Activated T-helper 1 cell treated with Interleukin-2 at 50 U/mL for 16 hours (primary cell): ENCODE data around the gene NFATC1.
A peak's percentile ranks its signal among the peaks of the same experiment; 100 is the strongest.

Experiments used
- DNase-seq: peaks from one replicate; pipeline ENCODE4 v3.0.0-alpha.2; 2020; ENCODE audit warnings: low read depth

Gene NFATC1

DNA sequence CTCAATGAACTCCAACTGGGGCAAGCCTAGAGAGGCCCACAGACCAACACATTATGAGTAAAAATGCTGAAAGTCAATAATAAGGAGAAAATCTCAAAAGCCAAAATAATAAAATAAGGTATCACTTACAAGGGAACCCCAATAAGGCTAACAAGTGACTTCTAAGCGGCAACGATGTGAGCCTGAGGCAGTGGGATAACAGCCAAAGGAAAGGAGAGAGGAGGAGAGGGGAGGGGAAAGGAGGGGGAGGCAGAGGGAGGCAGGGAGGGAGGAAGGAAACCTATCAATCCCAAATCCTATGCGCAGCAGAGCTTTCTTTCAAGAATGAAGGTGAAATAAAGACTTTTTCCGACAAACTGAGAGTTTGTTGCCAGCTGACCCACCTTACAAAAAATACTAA is 6.0 kb upstream of the NFATC1 start:
- no peak for DNase-seq

DNA sequence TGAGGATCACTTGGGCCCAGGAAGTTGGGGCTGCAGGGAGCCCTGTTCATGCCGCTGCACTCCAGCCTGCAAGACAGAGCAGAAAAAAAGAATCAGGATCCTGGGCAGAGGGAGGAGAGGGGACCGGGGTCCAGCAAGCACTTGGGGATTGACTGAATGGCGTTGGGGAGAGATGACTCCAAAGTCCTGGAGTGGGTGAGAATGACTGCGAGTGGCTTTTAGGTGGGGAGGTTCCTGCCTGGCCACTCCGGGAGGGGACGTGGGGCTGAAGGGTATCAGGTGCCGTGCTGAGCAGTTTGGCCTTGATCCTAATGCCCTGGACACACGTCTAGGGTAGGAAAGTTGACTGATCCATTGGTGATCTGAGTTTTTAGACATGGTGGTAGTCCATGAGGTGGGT is 3.5 kb upstream of the NFATC1 start:
- DNase-seq: no peak

DNA sequence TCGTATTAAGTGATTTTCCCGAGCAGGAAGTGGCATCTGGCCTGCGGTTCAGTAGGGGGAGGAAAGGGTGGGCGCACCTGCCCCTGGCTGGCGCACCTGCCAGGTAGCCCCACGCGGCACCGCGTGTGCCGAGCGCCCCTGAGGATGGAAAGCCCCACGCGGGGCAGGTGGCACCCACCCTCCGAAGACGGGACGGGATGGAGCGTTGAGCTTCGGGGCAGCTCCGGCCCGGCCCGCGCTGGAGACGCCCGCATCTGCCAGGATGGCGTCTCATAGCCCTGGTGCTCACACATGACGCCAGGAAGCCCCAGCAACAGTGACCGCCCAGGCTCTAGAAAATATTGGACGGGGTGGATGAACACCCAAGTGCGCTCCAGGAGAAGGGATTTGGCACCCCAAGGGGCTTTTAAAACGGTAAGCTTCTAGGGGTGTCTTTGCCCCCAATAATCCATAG is 2.5 kb upstream of the NFATC1 start:
- DNase-seq: no peak

DNA sequence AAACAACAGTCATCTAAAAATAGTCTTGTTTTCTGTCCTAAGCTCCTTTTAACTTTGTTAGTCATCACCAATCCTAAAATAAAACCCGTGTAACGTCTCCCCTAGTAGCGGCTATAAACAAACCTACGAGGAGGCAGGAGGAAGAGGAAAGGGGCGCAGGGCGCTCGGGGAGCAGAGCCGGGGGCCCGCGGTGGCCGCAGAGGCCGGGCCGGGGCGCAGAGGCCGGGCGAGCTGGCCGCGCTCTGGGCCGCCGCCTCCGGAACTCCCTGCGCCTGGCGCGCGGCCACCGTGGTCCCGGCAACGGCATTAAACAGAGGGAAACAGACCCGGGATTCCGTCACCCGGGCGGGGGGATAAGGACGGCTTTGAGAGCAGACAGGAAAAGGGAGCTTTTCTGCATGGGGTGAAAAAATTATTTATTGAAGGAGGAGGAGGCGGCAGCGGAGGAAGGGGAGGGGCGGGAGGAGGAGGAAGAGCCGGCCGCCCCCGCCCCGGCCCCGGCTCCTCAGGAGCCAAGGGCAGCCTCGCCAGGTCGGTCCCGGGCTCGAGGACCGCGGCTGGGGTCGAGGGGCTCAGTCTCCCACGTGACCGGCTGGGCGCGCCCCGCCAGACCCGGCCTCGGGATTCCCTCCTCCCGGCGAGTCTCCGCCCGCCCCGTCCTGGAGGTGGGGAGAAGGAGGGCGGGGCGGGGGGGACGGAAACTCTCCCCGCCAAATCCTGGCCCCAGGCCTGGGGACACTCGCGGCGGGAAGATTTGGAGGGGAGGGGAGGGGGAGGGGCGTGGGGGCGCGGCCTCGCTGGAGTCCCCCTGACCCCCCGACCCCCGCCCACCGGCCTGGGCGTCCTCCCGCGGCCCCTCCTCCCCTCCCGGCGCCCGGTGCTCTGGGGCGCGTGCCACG is 1.8 kb upstream of the NFATC1 start:
- no peak for DNase-seq

DNA sequence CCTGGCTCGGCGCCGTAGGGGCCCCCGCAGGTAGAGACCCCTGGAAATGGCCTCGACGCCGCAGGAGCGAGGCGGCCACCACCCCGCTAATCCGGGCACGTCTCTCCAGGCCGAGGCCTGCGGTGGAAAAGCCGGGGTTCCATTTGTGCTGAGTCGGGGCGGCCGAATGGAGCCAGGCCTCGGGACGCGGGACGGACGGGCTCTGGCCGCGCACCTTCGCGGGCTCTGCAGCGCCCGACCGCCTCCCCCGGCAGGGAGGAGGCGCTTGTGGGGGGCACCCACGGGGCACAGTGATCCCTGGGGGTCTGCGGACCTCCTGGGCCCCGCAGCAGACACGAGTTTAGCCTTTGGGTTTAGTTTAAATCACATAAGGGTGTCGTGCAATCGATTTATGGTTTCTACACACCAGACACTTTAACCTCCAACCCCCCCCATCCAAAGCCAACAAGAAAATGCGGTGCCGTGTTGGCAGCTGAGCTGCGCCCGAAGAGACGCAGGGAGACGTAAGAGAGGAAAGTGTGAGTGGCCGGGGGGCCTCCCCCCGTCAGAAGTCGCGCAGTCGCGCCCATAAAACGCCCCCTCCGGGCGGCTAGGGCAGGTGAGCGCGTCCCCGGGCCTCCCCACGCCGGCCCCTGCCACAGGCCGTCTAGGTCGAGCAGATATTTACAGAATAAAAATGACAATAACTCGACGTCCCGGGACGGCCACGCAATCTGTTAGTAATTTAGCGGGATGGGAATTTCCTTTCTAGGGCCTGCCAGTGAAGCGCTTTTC is 1.0 kb upstream of the NFATC1 start:
- no peak for DNase-seq

DNA sequence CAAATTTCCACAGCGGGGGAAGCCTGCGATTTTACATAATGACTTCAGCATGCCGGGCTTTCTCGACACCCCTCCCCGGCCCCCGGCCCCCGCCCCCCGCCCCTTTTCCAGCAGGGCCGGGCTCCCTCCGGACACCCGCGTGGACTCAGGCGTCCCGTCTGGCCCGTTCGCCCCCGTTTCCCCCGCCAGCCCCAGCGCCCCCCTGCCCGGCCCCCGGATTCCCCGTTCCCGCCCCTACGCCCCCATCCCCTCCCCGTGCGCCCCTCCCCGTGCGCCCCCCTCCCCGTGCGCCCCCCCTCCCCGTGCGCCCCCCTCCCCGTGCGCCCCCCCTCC is 456 bp upstream of the NFATC1 start:
- no peak for DNase-seq

DNA sequence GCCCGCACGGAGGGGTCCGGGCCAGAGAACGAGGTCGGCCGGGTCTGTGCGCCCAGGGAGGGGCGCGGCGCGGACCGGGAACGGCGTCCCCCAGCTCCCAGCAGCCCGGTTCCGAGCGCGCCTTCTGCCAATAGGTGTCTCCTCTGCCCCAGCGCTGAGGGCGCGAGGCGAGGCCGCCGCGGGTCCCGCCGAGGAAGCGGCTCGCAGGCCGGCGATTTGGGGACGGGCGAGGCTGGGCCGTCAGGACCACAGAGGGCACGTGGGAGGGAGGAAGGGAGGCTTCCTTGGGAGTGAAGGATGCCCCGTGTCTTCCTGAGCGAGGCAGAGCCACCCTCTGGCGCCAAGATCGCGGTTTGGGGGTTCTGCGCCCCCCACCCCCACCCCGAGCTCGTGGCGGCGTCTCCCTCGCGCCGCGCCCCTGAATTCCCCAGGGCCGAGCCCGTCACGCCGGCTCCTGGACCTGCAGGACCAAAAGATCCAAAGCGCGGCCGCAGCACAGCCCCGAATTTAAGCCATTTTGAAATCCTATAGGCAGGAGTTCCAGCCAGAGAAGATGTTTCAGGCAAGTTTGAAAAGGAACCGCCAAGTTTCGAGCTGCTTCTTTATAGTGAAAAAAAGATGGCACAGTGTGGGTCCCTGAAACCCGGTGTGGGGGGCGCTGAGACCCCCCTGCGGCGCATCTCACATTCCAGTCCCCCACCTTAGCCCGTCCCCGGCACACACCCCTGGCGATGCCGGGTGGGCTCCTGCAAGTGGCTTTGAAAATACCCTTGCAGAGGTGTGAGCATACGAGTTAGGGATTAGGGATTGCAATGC is 909 bp downstream of the NFATC1 start:
- peak; percentile 37 for DNase-seq

DNA sequence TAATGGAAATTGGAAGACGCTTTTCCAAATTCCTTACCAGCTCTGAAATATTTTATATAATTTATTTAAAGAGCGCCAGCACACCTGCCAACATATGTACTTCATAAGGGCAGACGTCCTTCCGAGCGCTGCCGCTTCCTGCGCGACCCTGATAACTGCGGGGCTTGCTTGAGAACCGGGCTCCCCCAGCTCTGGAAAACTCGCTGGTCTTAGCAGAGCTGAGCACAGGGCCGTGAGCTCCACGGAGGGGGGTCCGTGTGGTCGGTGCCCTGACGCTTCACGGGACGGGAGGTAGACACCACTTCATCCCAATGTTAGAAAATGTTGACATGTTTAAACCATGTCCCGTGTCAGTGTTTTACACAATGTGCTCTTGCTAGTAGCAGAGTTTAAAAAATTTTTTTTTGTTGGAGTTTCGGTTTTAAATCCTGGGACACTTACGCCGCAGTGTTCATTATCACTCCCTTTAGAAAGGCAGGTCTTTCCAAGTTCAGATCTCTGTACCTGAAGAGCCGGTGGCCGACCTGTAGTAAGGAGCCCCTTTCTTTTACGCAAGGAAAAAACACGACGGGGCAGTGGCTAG is 1.6 kb downstream of the NFATC1 start:
- DNase-seq: no peak

DNA sequence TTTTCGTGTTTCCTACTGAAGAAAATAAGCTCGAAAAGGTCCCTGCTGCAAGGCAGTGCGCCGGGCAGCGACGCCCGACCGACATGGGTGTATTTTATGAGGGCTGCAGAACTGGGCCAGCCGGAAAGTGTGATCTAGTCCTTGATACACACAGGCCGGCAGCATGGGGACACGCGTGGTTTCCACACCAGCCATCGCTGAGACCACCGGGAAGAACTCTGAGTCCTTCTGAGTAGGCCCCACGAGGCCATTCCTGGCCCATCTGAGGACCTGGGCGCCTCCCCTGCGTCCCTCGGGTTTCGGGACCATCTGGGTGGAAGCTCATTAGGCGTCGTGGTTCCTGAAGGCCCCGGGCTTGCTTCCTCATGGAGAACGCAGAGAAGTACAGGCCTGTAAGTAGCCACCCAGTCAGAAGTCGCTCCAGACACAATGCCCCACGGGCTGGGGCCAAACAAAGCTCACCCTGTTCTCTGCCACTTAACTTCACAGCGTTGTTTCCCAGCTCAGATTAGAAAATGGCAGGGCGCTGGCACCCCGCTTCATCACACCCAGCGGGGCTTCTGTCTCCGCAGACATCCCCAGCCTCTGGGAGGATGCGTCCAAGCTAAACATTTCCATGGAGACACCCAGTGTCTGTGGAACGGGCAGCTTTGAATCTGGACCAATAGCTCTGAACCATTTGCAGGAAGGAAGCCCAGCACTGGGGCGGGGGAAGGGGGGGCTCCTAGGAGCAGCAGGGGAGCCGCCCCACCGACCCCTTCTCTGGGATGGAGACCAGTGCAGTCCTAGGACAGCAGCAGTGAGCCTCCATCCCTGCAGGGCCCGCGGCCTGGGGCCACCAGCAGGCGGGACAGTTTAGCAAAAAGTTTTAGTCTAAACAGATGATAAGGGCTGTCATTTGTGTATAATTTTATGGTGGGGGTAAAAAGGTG is 2.4 kb downstream of the NFATC1 start:
- no peak for DNase-seq

DNA sequence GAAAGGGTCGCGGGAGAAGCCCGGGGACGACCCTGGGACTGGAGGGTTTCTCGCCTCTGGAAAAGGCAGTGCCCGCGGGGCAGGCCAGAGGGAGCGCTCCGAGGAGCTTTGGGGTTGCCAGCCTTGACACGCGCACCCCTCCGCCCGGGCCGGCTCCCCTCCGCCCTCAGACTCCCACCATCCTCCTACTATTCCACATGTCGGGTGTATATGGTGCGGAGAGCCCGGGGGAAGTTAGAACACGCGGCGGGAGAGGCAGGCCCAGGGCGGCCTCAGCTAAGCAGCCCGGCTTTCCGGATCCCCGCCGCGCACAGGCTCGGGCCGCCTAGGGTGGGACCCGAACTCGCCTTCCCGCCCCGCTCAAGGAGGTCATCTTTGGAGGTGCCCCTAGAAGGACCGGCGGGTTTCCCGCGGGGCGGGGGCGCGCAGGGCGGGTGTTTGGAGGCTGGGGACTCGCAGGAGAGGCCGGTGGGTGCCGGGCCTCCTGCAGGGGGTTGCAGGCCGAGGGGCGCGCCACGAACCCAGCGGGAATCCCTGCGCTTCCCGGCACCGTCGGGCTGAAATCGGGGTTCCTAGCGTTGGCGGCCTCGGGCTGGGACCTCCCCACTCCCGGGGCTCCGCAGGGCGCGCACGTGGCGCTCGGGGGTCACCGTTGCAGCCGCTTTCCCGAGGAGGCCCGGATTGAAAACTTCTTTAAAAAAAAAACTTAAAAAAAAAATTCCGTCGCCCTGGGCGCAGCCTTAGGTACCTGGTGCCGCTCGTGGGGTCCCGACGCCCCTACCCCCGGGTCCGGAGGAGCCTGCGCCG is 3.7 kb downstream of the NFATC1 start:
- no peak for DNase-seq

DNA sequence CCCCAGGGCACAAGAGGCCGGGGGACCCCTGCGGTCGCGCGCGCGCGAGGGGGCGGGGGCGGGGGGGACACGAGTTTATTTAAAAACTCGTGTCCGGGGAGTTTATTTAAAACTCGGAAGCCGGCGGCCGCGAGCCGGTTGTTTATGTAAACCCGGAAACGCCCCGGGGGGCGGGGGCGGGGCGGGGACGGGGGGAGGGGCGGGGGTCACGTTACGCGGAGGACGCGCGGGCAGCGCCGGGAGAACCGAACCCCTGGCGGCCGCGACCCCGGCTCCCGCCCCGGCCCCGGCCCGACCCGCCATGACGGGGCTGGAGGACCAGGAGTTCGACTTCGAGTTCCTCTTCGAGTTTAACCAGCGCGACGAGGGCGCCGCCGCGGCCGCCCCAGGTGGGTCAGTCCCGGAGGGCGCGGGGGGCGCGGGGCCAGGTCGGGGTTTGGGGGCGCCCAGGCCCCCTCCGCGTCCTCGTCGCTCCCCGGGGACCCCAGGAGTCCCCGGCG is 4.4 kb downstream of the NFATC1 start:
- peak; percentile 51 for DNase-seq

DNA sequence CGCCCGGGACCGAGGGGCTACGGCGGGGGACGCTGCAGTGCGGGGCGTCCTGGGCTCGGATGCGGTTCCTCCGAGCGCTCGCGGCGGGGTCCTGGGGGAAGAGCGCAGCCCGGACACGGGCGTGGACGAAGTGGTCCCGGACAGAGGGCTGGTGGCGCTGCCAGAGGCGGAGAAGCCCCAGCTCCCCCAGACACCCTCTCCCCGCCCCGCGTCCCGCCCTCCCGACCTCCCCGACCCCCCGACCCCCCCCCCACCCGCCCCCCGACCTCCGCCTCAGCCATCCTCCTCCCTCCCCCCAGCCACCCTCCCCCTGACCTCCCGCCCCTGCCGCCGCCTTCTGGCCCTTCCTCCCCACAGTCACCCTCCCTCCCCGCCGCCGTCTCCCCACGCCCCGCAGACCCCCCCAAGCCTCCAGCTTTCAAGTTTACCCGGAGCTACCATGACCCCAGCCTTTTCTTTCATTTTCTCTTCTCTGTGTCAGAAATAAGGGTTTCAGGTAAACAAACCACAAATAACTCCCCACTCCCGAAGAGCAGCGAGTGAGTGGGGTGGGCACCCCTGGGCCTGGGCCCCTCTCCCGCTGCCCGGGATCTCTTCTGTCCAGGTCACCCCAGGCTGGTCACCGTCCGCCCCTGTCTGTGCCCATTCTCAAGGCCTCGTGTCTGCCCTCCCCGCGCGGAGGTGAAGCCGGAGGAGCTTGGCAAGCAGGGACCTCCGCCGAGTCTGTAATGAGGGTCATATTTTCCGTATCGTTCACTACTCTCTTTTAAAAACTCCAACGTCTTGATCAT is 5.1 kb downstream of the NFATC1 start:
- DNase-seq: peak; percentile 45

DNA sequence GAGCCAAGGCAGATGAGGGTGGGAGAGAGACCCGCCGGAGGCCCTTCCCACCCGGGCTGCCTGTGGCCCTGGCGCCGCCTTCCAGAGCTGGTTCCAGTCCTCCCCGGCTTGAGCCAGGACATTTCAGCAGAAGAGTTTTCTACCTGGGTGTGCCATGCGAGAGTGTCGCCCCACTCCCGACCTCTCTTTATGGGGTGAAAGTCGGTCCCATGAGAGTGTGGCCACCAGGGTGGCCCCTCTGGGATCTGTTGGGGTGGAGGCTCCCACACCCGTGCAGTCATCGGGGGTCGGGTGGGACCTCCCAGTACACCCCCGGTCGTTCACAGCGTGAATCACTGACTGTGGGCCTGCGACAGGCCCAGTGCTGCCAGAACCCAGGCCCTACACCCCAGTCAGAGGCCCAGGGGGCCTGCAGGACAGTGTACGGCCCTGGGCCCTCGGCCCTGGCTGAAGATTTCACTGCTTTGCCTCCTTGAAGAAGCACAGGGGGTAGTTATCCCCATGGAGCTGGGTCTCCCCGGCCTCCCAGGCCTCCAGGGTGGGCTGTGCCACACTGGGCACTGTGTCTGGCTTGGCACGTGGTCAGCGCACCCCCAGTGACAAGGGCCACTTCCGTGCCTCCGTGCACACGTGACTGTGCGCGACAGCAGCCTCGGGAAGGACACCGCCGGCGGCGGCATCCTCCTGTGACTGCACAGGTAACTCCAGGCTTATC is 5.9 kb downstream of the NFATC1 start:
- no peak for DNase-seq

DNA sequence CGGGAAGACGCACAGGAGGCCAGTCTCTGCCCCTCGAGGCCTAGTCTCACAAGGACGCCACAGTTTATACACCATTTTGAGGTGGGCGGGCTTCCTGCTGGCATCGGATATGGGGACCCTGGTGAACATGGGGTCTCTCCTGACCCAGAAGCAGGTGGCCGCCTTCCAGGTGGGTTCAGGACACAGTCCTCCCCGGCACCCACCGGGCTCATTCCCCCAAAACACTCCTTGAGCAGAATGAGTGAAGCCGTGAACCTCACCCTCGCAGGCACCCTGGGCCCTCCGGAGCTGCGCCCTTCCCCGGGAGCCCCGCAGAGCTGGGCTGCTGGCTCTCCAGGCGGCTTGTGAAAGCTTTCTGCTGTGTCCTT is 6.5 kb downstream of the NFATC1 start:
- no peak for DNase-seq

DNA sequence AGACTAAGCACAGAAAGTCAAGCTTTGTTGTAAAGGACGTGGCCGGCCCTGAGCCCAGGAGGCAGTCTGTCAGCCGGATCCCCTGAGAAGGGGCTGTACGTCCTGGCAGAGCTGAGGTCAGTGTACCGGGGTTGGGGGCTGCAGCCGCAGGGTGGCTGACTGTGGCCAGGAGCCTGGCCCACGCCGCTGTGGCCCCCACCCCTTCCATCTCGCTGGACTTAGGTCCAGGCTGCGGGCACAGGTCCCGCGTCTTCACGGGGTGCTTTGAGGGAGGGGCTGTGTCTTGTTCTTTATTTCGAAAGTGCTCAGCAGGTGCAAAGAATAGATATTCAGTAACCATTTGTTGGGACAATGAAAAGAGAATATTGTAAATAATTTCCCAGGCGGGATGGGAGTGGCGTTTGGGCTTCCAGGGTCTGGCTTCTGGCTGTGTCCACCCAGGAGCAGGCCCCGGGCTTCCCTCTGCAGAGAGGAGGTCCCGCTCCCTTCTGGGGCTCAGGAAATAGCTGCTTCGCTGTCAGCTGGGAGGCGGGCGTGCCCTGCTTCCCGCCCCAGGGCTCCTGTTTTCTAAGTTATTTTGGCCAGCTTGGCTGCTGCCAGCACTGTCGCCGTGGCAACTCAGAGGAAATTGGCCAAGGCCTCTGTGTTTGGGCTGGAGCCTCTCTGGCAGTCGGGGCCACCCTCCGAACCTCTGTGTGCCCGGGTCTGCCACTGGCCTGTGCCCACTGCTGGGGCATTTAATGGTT is 7.4 kb downstream of the NFATC1 start:
- DNase-seq: no peak

DNA sequence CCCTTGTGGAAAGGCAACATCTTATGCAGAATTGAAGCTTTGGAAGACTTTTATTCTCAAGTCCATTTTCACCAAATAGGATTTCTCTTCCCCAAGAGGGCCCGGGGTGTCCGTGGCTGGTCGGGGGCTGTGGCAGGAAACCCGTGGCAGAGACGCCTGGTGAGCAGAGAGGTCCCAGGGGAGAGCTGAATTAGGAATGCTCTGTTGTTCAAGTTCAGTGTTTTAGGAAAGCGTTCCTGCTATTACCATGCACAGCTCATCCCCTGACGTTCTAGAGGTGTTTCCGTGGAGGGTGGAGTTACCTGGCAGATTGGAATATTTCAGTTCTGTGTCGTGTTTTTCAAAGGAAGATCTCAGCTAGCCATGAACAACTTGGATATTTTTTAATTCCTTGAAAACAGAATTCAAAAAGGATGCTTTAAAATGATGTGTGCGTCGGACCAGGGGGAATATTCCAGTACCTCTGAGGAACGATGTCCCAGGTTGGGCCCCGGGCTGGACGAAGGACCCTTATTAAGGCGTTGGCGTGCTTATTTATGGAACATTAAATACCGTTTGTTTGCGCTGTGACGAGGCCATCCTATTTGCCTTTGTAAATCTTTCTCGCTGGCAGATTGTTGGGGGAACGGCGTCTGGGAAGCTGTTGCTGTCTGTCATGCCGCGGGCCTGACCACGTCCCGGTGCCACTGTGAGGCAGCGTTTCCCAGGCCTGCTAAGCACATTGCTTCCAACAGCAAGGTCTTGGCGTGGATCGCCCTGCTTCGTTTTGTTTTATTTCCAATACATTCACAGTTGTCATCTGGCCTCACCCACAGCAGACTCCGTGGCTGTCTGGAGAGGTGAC is 8.2 kb downstream of the NFATC1 start:
- no peak for DNase-seq

DNA sequence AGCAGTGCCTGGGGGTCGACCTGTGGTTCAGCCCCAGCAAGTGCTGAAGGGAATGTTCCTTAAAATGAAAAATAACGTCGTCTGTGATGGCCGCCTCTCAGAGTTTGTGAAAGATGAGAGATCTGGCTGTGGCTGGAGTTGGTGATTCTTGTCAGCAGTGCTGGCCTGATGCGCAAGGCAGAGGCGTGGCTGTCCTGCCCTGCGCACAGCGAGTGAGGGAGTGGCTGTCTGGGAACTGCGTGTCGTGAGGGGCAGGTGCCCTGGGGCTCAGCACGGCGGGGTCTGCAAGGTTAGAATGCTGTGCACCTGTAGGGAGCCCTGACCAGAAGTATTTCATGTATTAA is 8.8 kb downstream of the NFATC1 start:
- DNase-seq: no peak
